Body of pancreas (tissue), 4 donors: ENCODE measurements around the gene PGLYRP2.

Experiments
- CTCF ChIP-seq, 7 experiments: fragments of 450-650 bp in 4 of 7; fragments of 200-600 bp in 3 of 7; sonication (generic) in 3 of 7; IDR thresholded peaks; one replicate each; pipeline ENCODE4 v1.5.1; 2016 to 2019; ENCODE audit warnings: antibody characterized with exemption in 7 of 7
- POLR2A ChIP-seq, 3 donors: fragments of 450-650 bp; IDR thresholded peaks; one replicate each; pipeline ENCODE4 v1.6.1; 2016; ENCODE audit warnings: antibody characterized with exemption in 3 of 3, mild to moderate bottlenecking in 2 of 3

DNA sequence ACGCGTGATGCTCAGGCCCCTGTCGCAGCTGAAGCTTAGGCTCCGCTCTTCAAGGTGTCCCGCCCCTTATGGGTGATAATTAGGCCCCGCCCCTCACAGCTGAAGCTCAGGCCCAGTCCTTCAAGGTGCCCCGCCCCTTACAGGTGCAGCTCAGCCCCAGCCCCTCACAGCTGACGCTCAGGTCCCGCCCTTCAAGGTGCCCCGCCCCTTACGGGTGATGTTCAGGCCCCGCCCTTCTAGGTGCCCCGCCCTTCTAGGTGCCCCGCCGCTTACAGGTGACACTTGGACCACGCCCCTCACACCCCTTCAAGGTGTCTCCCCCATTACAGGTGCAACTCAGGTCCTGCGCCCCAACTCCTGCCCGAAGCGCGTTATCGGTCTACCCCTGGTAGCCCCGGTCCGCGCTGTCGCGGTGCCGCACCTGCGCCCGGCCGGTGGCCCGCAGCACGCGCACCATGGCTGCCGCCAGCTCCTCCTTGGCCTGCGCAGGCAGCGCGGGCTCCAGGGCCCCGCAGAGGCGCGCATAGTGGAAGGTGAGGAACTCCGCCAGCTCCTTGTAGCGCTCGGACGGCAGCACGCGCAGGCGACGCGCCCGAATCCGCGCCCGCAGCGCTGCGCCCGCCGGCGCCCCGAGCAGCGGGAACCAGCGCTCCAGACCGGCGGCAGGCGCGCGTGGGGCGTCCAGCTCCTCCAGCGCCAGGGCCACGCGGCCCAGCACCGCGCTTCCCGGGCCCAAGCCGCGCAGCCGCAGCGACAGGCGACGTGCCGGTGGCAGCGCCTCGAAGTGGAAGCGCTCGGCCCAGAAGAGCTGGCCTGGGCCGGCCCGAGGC, 22.2 kb downstream of the PGLYRP2 start:
- no peak for TF ChIP-seq CTCF (IDR thresholded peaks at IDR 0.05)
- no peak for TF ChIP-seq POLR2A (IDR thresholded peaks at IDR 0.05)
